Measurements from ENCODE around the gene NFYC. TPM values are rescaled to one million over a fixed set of nuclear protein-coding genes. Genes with fewer than 3 reads are reported as not detected.
"Not testable (repeated sequence)": the region's sequence is repeated elsewhere in the genome, so short reads cannot be mapped to it uniquely, and the experiment has no call there.

NFYC gene
- total and polyA plus RNA-seq, 3 experiments from 2014 or later: 51.3 to 61.6 (median 61.3) TPM

DNA sequence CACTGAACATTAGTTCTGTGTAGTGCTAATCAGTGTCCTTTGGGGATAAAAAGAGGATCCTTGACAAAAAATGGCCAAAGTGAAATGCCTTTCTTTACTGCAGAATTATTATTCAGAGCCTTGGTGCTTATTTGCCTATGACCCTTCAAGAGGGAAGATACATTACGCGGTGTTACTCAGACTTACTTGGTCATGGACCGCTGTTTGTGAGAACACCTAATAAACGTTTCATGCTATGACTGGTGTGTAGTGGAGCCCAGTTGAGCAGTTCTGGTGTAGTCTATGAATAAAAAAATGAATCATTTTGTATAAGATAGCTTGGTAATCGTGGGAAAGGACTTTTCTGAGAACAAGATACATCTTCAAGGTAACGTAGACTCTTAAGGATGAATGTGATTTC is 8.3 kb downstream of the NFYC start:
- no peaks in the 10 kb centered on the region for H3K36me3 ChIP-seq (ENCODE audit: insufficient read depth, low read length)
- CTCF ChIA-PET: interaction anchor here (1.9 kb wide), 1 partner anchor 75 kb away, joined by 6 read pairs; no protein-coding TSS in a partner anchor
- H3K36me3 Mint-ChIP-seq: peaks cover 0 to 9% (median 3%) of the 10 kb centered on the region in 3 donors
- peaks cover 60% of the 10 kb centered on the region for H3K4me1 ChIP-seq (ENCODE audit: insufficient read depth, low read length)
- no peak for DNase-seq
- H3K27me3 Mint-ChIP-seq: no peaks in the 10 kb centered on the region
- H3K27me3 ChIP-seq (ENCODE audit: insufficient read depth, low read length, poor library complexity, severe bottlenecking): no peaks in the 10 kb centered on the region
- POLR2A ChIA-PET: interaction anchor here (1.0 kb wide), 1 partner anchor 75 kb away, joined by 4 read pairs; no protein-coding TSS in a partner anchor
- H3K4me1 Mint-ChIP-seq: peaks cover 69 to 88% (median 82%) of the 10 kb centered on the region in 3 donors
- no peak overlapping the region for H3K4me3 ChIP-seq (ENCODE audit: low read length)
- H3K9me3 ChIP-seq (ENCODE audit: low read length): no peaks in the 10 kb centered on the region
- H3K4me3 Mint-ChIP-seq: peak overlapping the region in 3 of 7 donors; percentile 26 to 55 (median 41)
- peak overlapping the region; percentile 28 for H3K27ac ChIP-seq (ENCODE audit: low read depth, low read length)
- H3K27ac Mint-ChIP-seq: peak overlapping the region in 7 of 8 donors; percentile 1 to 89 (median 71)
- no peaks in the 10 kb centered on the region for H3K9me3 Mint-ChIP-seq

DNA sequence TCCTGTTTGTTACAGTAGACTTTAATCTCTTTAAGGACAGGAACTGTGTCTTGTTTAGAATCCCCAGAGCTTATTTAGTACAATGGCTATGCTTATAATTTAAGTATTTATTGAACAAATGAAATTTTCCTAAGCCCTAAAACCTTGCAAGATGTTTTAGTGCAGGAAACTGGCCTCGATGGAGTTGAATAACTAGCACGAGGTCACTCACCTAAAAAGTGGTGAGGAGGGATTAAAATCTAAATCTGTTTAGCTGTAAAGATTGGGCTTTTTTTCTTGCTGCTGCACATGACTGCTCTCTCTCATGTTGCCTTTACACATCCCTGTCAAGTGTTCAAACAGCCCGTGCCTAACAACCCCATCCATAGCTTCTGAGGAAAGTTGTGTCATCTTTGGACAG is 10.2 kb downstream of the NFYC start:
- POLR2A ChIA-PET: interaction anchor here (1.3 kb wide), 1 partner anchor 10 kb away, joined by 4 read pairs; the partner anchor contains the start of gene NFYC

DNA sequence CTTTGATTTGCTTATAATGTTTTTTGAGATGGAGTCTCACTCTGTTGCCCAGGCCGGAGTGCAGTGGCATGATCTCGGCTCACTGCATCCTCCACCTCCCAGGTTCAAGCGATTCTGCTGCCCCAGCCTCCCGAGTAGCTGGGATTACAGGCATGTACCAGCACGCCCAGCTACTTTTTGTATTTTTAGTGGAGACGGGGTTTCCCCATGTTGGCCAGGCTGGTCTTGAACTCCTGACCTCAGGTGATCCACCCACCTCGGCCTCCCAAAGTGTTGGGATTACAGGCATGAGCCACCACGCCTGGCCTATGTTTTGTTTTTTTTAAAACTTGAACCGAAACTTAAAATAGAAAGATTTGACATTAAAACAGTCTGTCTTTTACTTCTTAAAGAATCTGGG is 11.3 kb downstream of the NFYC start:
- CTCF ChIA-PET; H3K4me3 Mint-ChIP-seq; H3K27me3 Mint-ChIP-seq; H3K9me3 Mint-ChIP-seq; H3K27me3 ChIP-seq (ENCODE audit: insufficient read depth, low read length, poor library complexity, severe bottlenecking); DNase-seq; H3K36me3 ChIP-seq (ENCODE audit: insufficient read depth, low read length); H3K36me3 Mint-ChIP-seq; H3K4me3 ChIP-seq (ENCODE audit: low read length); H3K9me3 ChIP-seq (ENCODE audit: low read length); H3K27ac ChIP-seq (ENCODE audit: low read depth, low read length): not testable (repeated sequence)
- Mint-ChIP-seq H3K27ac (peak overlapping the region in 3 of 8 donors; percentile 47 to 75 (median 60)), H3K4me1 (peaks cover 47 to 68% (median 56%) of the 10 kb centered on the region in 3 donors)
- POLR2A ChIA-PET: interaction anchor here (1.0 kb wide), 1 partner anchor 13 kb away, joined by 4 read pairs; no protein-coding TSS in a partner anchor
- peaks cover 34% of the 10 kb centered on the region for H3K4me1 ChIP-seq (ENCODE audit: insufficient read depth, low read length)

More for the DNA sequence above, 10.2 kb downstream of the NFYC start:
- H3K27me3 ChIP-seq (ENCODE audit: insufficient read depth, low read length, poor library complexity, severe bottlenecking): no peaks in the 10 kb centered on the region
- Mint-ChIP-seq H3K4me1 (peaks cover 57 to 77% (median 67%) of the 10 kb centered on the region in 3 donors), H3K36me3 (peaks cover 0 to 3% (median 2%) of the 10 kb centered on the region in 3 donors), H3K27me3 (no peaks in the 10 kb centered on the region), H3K9me3 (no peaks in the 10 kb centered on the region), H3K27ac (peak overlapping the region in 2 of 8 donors; percentile 10 to 43), H3K4me3 (no peak overlapping the region)
- H3K27ac ChIP-seq (ENCODE audit: low read depth, low read length): no peak overlapping the region
- H3K36me3 ChIP-seq (ENCODE audit: insufficient read depth, low read length): no peaks in the 10 kb centered on the region
- DNase-seq: no peak
- no peaks in the 10 kb centered on the region for H3K9me3 ChIP-seq (ENCODE audit: low read length)
- CTCF ChIA-PET: interaction anchor here (1.5 kb wide), 1 partner anchor 10 kb away, joined by 4 read pairs; no protein-coding TSS in a partner anchor
- H3K4me1 ChIP-seq (ENCODE audit: insufficient read depth, low read length): peaks cover 45% of the 10 kb centered on the region
- no peak overlapping the region for H3K4me3 ChIP-seq (ENCODE audit: low read length)

- no peaks in the 10 kb centered on the region for H3K27me3 Mint-ChIP-seq
- H3K36me3 Mint-ChIP-seq: no peaks in the 10 kb centered on the region
- peaks cover 34% of the 10 kb centered on the region for H3K4me1 ChIP-seq (ENCODE audit: insufficient read depth, low read length)
- no peak overlapping the region for H3K27ac ChIP-seq (ENCODE audit: low read depth, low read length)
- peaks cover 50 to 71% (median 60%) of the 10 kb centered on the region in 3 donors for H3K4me1 Mint-ChIP-seq
- H3K4me3 Mint-ChIP-seq: peak overlapping the region in 1 of 7 donors; percentile 12
- no peaks in the 10 kb centered on the region for H3K9me3 Mint-ChIP-seq
- peak overlapping the region in 2 of 8 donors; percentile 47 to 75 for H3K27ac Mint-ChIP-seq
- H3K27me3 ChIP-seq (ENCODE audit: insufficient read depth, low read length, poor library complexity, severe bottlenecking): no peaks in the 10 kb centered on the region
- CTCF ChIA-PET: no interaction called here
- no peak overlapping the region for H3K4me3 ChIP-seq (ENCODE audit: low read length)
- no peak for DNase-seq
- no peaks in the 10 kb centered on the region for H3K9me3 ChIP-seq (ENCODE audit: low read length)
- POLR2A ChIA-PET: interaction anchor here (1.0 kb wide), 1 partner anchor 13 kb away, joined by 4 read pairs; no protein-coding TSS in a partner anchor
- no peaks in the 10 kb centered on the region for H3K36me3 ChIP-seq (ENCODE audit: insufficient read depth, low read length)
Measured at GRCh38 chr1:40703316-40703715, 11.8 kb downstream of the NFYC start.

- DNase-seq: no peak
- H3K9me3 ChIP-seq (ENCODE audit: low read length): no peaks in the 10 kb centered on the region
- ChIA-PET CTCF (interaction anchor here (0.7 to 1.0 kb wide), 2 partner anchors 17 to 39 kb away, joined by 3 to 4 read pairs; partner anchors contain the start of gene RIMS3), POLR2A (interaction anchor here (0.8 kb wide), 1 partner anchor 13 kb away, joined by 3 read pairs; no protein-coding TSS in a partner anchor)
- Mint-ChIP-seq H3K4me3 (no peak overlapping the region), H3K9me3 (no peaks in the 10 kb centered on the region), H3K36me3 (peaks cover 0 to 3% (median 0%) of the 10 kb centered on the region in 3 donors), H3K4me1 (peaks cover 50 to 71% (median 60%) of the 10 kb centered on the region in 3 donors), H3K27me3 (no peaks in the 10 kb centered on the region), H3K27ac (peak overlapping the region in 3 of 8 donors; percentile 21 to 50 (median 27))
- H3K4me3 ChIP-seq (ENCODE audit: low read length): no peak overlapping the region
- H3K27me3 ChIP-seq (ENCODE audit: insufficient read depth, low read length, poor library complexity, severe bottlenecking): no peaks in the 10 kb centered on the region
- H3K4me1 ChIP-seq (ENCODE audit: insufficient read depth, low read length): peaks cover 27% of the 10 kb centered on the region
- H3K27ac ChIP-seq (ENCODE audit: low read depth, low read length): no peak overlapping the region
- no peaks in the 10 kb centered on the region for H3K36me3 ChIP-seq (ENCODE audit: insufficient read depth, low read length)
Measured at GRCh38 chr1:40704817-40705733, 13.6 kb downstream of the NFYC start.

DNA sequence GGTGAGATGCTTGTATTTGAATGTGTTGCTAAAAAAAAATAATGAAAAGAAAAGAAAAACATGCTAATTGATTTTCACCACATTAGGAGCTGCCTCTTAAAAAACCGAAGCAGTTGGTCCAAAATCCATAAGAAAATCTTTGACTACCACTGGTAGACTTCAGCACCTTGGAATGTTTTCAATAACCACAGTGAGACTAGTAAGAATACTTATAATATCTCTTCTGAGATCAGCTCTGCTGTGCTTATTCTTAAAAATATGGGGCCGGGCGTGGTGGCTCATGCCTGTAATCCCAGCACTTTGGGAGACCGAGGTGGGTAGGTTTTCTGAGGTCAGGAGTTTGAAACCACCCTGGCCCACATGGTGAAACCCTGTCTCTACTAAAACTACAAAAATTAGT is 15.1 kb downstream of the NFYC start:
- POLR2A ChIA-PET: interaction anchor here (1.0 kb wide), 1 partner anchor 15 kb away, joined by 4 read pairs; the partner anchor contains the start of gene NFYC
- Histone ChIP-seq H3K36me3 (ENCODE audit: insufficient read depth, low read length) (no peaks in the 10 kb centered on the region), H3K4me3 (ENCODE audit: low read length) (no peak overlapping the region), H3K9me3 (ENCODE audit: low read length) (no peaks in the 10 kb centered on the region), H3K4me1 (ENCODE audit: insufficient read depth, low read length) (peaks cover 38% of the 10 kb centered on the region), H3K27me3 (ENCODE audit: insufficient read depth, low read length, poor library complexity, severe bottlenecking) (no peaks in the 10 kb centered on the region), H3K27ac (ENCODE audit: low read depth, low read length) (no peak overlapping the region)
- Mint-ChIP-seq H3K4me3 (no peak overlapping the region), H3K4me1 (peaks cover 59 to 74% (median 66%) of the 10 kb centered on the region in 3 donors), H3K36me3 (peaks cover 0 to 3% (median 0%) of the 10 kb centered on the region in 3 donors), H3K27me3 (no peaks in the 10 kb centered on the region), H3K27ac (peak overlapping the region in 5 of 8 donors; percentile 14 to 58 (median 28)), H3K9me3 (no peaks in the 10 kb centered on the region)
- DNase-seq: no peak
- CTCF ChIA-PET: interaction anchor here (2.9 kb wide), 1 partner anchor 15 kb away, joined by 10 read pairs; the partner anchor contains the start of gene NFYC

GRCh38 chr1:40708750-40709099 is 17.2 kb downstream of the NFYC start:
- H3K27me3 Mint-ChIP-seq: no peaks in the 10 kb centered on the region
- peak overlapping the region; percentile 68 for H3K27ac ChIP-seq (ENCODE audit: low read depth, low read length)
- DNase-seq: peak in 1 of 5 donors; percentile 73
- peaks cover 50% of the 10 kb centered on the region for H3K4me1 ChIP-seq (ENCODE audit: insufficient read depth, low read length)
- peak overlapping the region; percentile 73 to 99 (median 94) for H3K27ac Mint-ChIP-seq
- H3K4me3 ChIP-seq (ENCODE audit: low read length): peak overlapping the region; percentile 67
- ChIA-PET CTCF (interaction anchor here (1.0 to 2.9 kb wide), 2 partner anchors 17 to 565 kb away, joined by 3 to 10 read pairs; partner anchors contain the start of gene NFYC), POLR2A (interaction anchor here (1.0 to 3.2 kb wide), 2 partner anchors 17 to 154 kb away, joined by 3 to 20 read pairs; partner anchors contain the start of genes CITED4 and NFYC)
- peak overlapping the region; percentile 86 to 98 (median 95) for H3K4me3 Mint-ChIP-seq
- peaks cover 64 to 79% (median 70%) of the 10 kb centered on the region in 3 donors for H3K4me1 Mint-ChIP-seq
- H3K36me3 ChIP-seq (ENCODE audit: insufficient read depth, low read length): no peaks in the 10 kb centered on the region
- H3K27me3 ChIP-seq (ENCODE audit: insufficient read depth, low read length, poor library complexity, severe bottlenecking): no peaks in the 10 kb centered on the region
- H3K9me3 ChIP-seq (ENCODE audit: low read length): no peaks in the 10 kb centered on the region
- no peaks in the 10 kb centered on the region for H3K9me3 Mint-ChIP-seq
- H3K36me3 Mint-ChIP-seq: peaks cover 0 to 10% (median 4%) of the 10 kb centered on the region in 3 donors

Data from CD8-positive, alpha-beta memory T cell (primary cell).